Panc1 (cell line): ENCODE data around the gene CENPS. TPM values are rescaled to one million over a fixed set of nuclear protein-coding genes. Genes with fewer than 3 reads are reported as not detected.
"Not testable (repeated sequence)": the region's sequence is repeated elsewhere in the genome, so short reads cannot be mapped to it uniquely, and the experiment has no call there.

Source experiments
- ATAC-seq: fragments of 200-7000 bp; cut with Tn5 transposase; 2 replicates; pipeline ENCODE4 v1.9.1; 2020; ENCODE audit warnings: mild to moderate bottlenecking, moderate library complexity
- BruUV-seq: library from RNA; stranded (reverse); fragments of 400-500 nt; replicated peaks from 2 replicates; lab custom pipeline; 2021; lab: Mats Ljungman, UMichigan
- CTCF ChIA-PET: fragments of 300-600 bp; sonication (Branson Sonifier 250); formaldehyde crosslinking; loops from one replicate; lab custom pipeline; 2022; ENCODE audit warnings: antibody characterized with exemption; lab: Charles Lee
- POLR2A ChIA-PET: fragments of 300-600 bp; sonication (Branson Sonifier 250); formaldehyde crosslinking; loops from one replicate; lab custom pipeline; 2022; ENCODE audit warnings: antibody characterized with exemption; lab: Charles Lee
- DNase-seq: peaks from one replicate; pipeline ENCODE4 v3.0.0-alpha.2; 2010; ENCODE audit warnings: low read depth, low spot score
- H3K27ac ChIP-seq: 2 replicates; pipeline ENCODE4 v1.5.1; 2011; ENCODE audit warnings: mild to moderate bottlenecking, low read length, inconsistent platforms
- H3K27me3 ChIP-seq: fragments of 200-500 bp; sonication (Bioruptor generic); 2 replicates; pipeline ENCODE4 v1.6.0; 2014; ENCODE audit warnings: low read length, inconsistent platforms; ENCODE audit not compliant: control insufficient read depth, insufficient read depth
- H3K36me3 ChIP-seq: fragments of 200-500 bp; sonication (Bioruptor generic); 2 replicates; pipeline ENCODE4 v1.5.1; 2014; ENCODE audit warnings: inconsistent platforms, mild to moderate bottlenecking, low read length, moderate library complexity; ENCODE audit not compliant: control insufficient read depth, insufficient read depth
- H3K4me1 ChIP-seq: 2 replicates; pipeline ENCODE4 v1.5.1; 2011; ENCODE audit warnings: inconsistent platforms, mild to moderate bottlenecking, low read length, moderate library complexity; ENCODE audit not compliant: control insufficient read depth, insufficient read depth
- H3K4me3 ChIP-seq, 2 experiments: 2 replicates each; pipeline ENCODE4 v1.5.1; 2011 to 2012; ENCODE audit warnings: low read depth in 2 of 2, low read length in 2 of 2, mild to moderate bottlenecking in 2 of 2, inconsistent platforms in 1 of 2, moderate library complexity in 1 of 2
- H3K9me3 ChIP-seq: fragments of 200-500 bp; sonication (Bioruptor generic); 2 replicates; pipeline ENCODE4 v1.5.1; 2014; ENCODE audit warnings: low read depth, mild to moderate bottlenecking, inconsistent platforms, low read length, moderate library complexity; ENCODE audit not compliant: control insufficient read depth, insufficient read depth
- CTCF ChIP-seq: fragments of 450-650 bp; IDR thresholded peaks from 2 replicates; pipeline ENCODE4 v1.5.1; 2017; ENCODE audit warnings: mild to moderate bottlenecking
- POLR2AphosphoS5 ChIP-seq: IDR thresholded peaks from 2 replicates; pipeline ENCODE4 v1.6.1; 2012; ENCODE audit warnings: mild to moderate bottlenecking, low read depth, low read length, moderate library complexity
- REST ChIP-seq, 2 experiments: IDR thresholded peaks; 2 replicates each; pipeline ENCODE4 v1.6.1; 2011 to 2012; ENCODE audit warnings: low read depth in 2 of 2, control low read depth in 1 of 2, low read length in 1 of 2, mild to moderate bottlenecking in 1 of 2, moderate library complexity in 1 of 2; ENCODE audit not compliant: insufficient read depth in 1 of 2
- SIN3A ChIP-seq: IDR thresholded peaks from 2 replicates; pipeline ENCODE4 v1.6.1; 2012; ENCODE audit warnings: low read depth, mild to moderate bottlenecking, low read length, moderate library complexity, borderline replicate concordance; ENCODE audit not compliant: insufficient read depth
- TCF7L2 ChIP-seq: IDR thresholded peaks from 2 replicates; pipeline ENCODE4 v1.6.1; 2011; ENCODE audit warnings: mild to moderate bottlenecking, low read depth, low read length, inconsistent platforms
- in situ Hi-C: cut with HindIII; loops from 2 replicates; pipeline ENCODE4 v1.10.0; 2016; ENCODE audit warnings: low sequenced_read_pairs, low pct_unique_long_range_greater_than_20kb
- intact Hi-C: fragments of 100-400 bp; cut with micrococcal nuclease; formaldehyde crosslinking; loops from one replicate; pipeline ENCODE4 v1.10.0; 2022; ENCODE audit not compliant: unreplicated experiment
- total RNA-seq: library from RNA; stranded (reverse); gene quantifications from one replicate; pipeline ENCODE4 v1.2.1, GENCODE V29; 2021; ENCODE audit not compliant: unreplicated experiment

Gene CENPS
- total RNA-seq, 1 experiment from 2014 or later, result 40.8 TPM

- DNase-seq, result no peak
- Histone ChIP-seq H3K27me3 (no peaks in the 10 kb centered on the region), H3K27ac (no peak overlapping the region), H3K4me3 (no peak overlapping the region), H3K36me3 (no peaks in the 10 kb centered on the region), H3K9me3 (no peaks in the 10 kb centered on the region), H3K4me1 (no peaks in the 10 kb centered on the region)
- in situ Hi-C loops, result no loop called here
- POLR2A ChIA-PET, result interaction anchor here (0.7 kb wide), 1 partner anchor 47 kb away, joined by 7 read pairs; no protein-coding TSS in a partner anchor
- intact Hi-C loops, result no loop called here
- TF ChIP-seq POLR2AphosphoS5 (no peak), TCF7L2 (no peak), CTCF (no peak), REST (IDR thresholded peaks at IDR 0.05; ENCODE audit: insufficient read depth in 1 of 2, low read depth in 2 of 2, low read length in 1 of 2) (no peak), SIN3A (no peak)
- CTCF ChIA-PET, result no interaction called here
- BruUV-seq, result no TSS peak
- no peak for ATAC-seq
Observed at GRCh38 chr1:10456048-10456447, 25.8 kb downstream of the CENPS start.

- BruUV-seq, result no TSS peak
- Histone ChIP-seq H3K36me3 (peaks cover 3% of the 10 kb centered on the region; the same call in 1 of the 2 replicates), H3K27ac (no peak overlapping the region), H3K4me3 (no peak overlapping the region), H3K9me3 (no peaks in the 10 kb centered on the region), H3K4me1 (no peaks in the 10 kb centered on the region), H3K27me3 (no peaks in the 10 kb centered on the region)
- DNase-seq, result no peak
- no peak for ATAC-seq
- intact Hi-C loops (no loop called here), in situ Hi-C loops (no loop called here)
- POLR2A ChIA-PET, result no interaction called here
- TF ChIP-seq REST (IDR thresholded peaks at IDR 0.05; ENCODE audit: insufficient read depth in 1 of 2, low read depth in 2 of 2, low read length in 1 of 2) (no peak), POLR2AphosphoS5 (no peak), CTCF (no peak), SIN3A (no peak), TCF7L2 (no peak)
- CTCF ChIA-PET, result no interaction called here
Observed at GRCh38 chr1:10456661-10457060, 26.4 kb downstream of the CENPS start.

- CTCF ChIA-PET, result interaction anchor here (0.6 kb wide), 1 partner anchor 821 kb away, joined by 4 read pairs; no protein-coding TSS in a partner anchor
- 0 out of 2 replicates have a peak, but pooled peaks have one; percentile 17 for ATAC-seq
- in situ Hi-C loops, H3K27ac ChIP-seq, POLR2A ChIA-PET, H3K9me3 ChIP-seq, H3K4me3 ChIP-seq, DNase-seq, H3K36me3 ChIP-seq, H3K4me1 ChIP-seq, BruUV-seq, H3K27me3 ChIP-seq, intact Hi-C loops: not testable (repeated sequence)
Observed at GRCh38 chr1:10457462-10457861, 27.2 kb downstream of the CENPS start.
